GM12878 (cell line): ENCODE data around the gene TMEM196. TPM values are rescaled to one million over a fixed set of nuclear protein-coding genes. Genes with fewer than 3 reads are reported as not detected.

Experiments used
- ATAC-seq: fragments of 200-7000 bp; cut with Tn5 transposase; 3 replicates; pipeline ENCODE4 v1.9.1; 2020; ENCODE audit warnings: mild to moderate bottlenecking, moderate library complexity
- BruUV-seq: library from RNA; stranded (reverse); fragments of 400-500 nt; replicated peaks from 2 replicates; lab custom pipeline; 2021; lab: Mats Ljungman, UMichigan
- CTCF ChIA-PET: fragments of 300-600 bp; sonication (Branson Sonifier 250); formaldehyde crosslinking; extraction: SDS; loops from one replicate; lab custom pipeline; 2021; ENCODE audit warnings: inconsistent platforms; lab: Yijun Ruan, JAX
- POLR2A ChIA-PET: fragments of 350-600 bp; formaldehyde crosslinking; extraction: SDS; loops from one replicate; lab custom pipeline; 2021; ENCODE audit warnings: inconsistent platforms; lab: Charles Lee
- RAD21 ChIA-PET: fragments of 300-600 bp; sonication (Branson Sonifier 250); formaldehyde crosslinking; loops from one replicate; lab custom pipeline; 2023; ENCODE audit warnings: antibody characterized with exemption; ENCODE audit not compliant: unreplicated experiment; lab: Charles Lee
- SMC1A ChIA-PET: fragments of 300-600 bp; sonication (Branson Sonifier 250); formaldehyde crosslinking; loops from one replicate; lab custom pipeline; 2023; ENCODE audit not compliant: unreplicated experiment, uncharacterized antibody; lab: Charles Lee
- DNase-seq: peaks from one replicate; pipeline ENCODE4 v3.0.0-alpha.2; 2011; ENCODE audit warnings: low read depth, low spot score
- FAIRE-seq: peaks from 3 replicates; lab custom pipeline; 2011; peaks lifted over from hg19 to GRCh38; lab: Jason Lieb, UNC
- H2AFZ ChIP-seq: 2 replicates; pipeline ENCODE4 v1.6.0; 2011; ENCODE audit warnings: low read depth, low read length, control low read depth; ENCODE audit not compliant: control insufficient read depth
- H3K27ac ChIP-seq: 2 replicates; pipeline ENCODE4 v1.5.1; 2011; ENCODE audit warnings: control low read depth; ENCODE audit not compliant: control insufficient read depth, insufficient read depth
- H3K27me3 ChIP-seq, 2 experiments: replicated peaks in 1 of 2; 2 replicates each; pipeline versions ENCODE4 v1.6.0 to v1.6.1; 2011; ENCODE audit warnings: low read length in 1 of 2; ENCODE audit not compliant: control insufficient read depth in 2 of 2, insufficient read depth in 2 of 2
- H3K36me3 ChIP-seq, 2 experiments: 2 replicates each; pipeline ENCODE4 v1.5.1; 2011; ENCODE audit warnings: low read length in 1 of 2; ENCODE audit not compliant: control insufficient read depth in 2 of 2, insufficient read depth in 2 of 2
- H3K4me1 ChIP-seq: 2 replicates; pipeline ENCODE4 v1.6.1; 2011; ENCODE audit warnings: mild to moderate bottlenecking, low read length, moderate library complexity, mixed read lengths; ENCODE audit not compliant: control insufficient read depth, insufficient read depth
- H3K4me2 ChIP-seq: 2 replicates; pipeline ENCODE4 v1.6.0; 2011; ENCODE audit warnings: control low read depth; ENCODE audit not compliant: control insufficient read depth, insufficient read depth
- H3K4me3 ChIP-seq: fragments of 200-600 bp; sonication (generic); 2 replicates; pipeline ENCODE4 v1.5.1; 2016
- H3K79me2 ChIP-seq: 2 replicates; pipeline ENCODE4 v1.6.0; 2011; ENCODE audit warnings: low read length; ENCODE audit not compliant: control insufficient read depth, insufficient read depth
- H3K9ac ChIP-seq: 2 replicates; pipeline ENCODE4 v1.8.0; 2011; ENCODE audit warnings: low read length, control low read depth, mixed read lengths; ENCODE audit not compliant: control insufficient read depth, insufficient read depth
- H3K9me3 ChIP-seq: replicated peaks from 3 replicates; pipeline ENCODE4 v1.5.1; 2011; ENCODE audit warnings: mild to moderate bottlenecking, low read length; ENCODE audit not compliant: control insufficient read depth, insufficient read depth
- H4K20me1 ChIP-seq: 2 replicates; pipeline ENCODE4 v1.6.0; 2011; ENCODE audit not compliant: control insufficient read depth, insufficient read depth
- ATF7 ChIP-seq: fragments of 450-650 bp; IDR thresholded peaks from 2 replicates; pipeline ENCODE4 v1.6.1; 2016; ENCODE audit warnings: low read depth, mild to moderate bottlenecking
- BCL3 ChIP-seq: IDR thresholded peaks from 2 replicates; pipeline ENCODE4 v1.6.1; 2011; ENCODE audit warnings: borderline replicate concordance, low read depth, mild to moderate bottlenecking, moderate library complexity, low read length; ENCODE audit not compliant: insufficient read depth, poor library complexity, severe bottlenecking
- CHD2 ChIP-seq: IDR thresholded peaks from 2 replicates; pipeline ENCODE4 v1.6.1; 2011; ENCODE audit warnings: low read depth, low read length, improper control_type of control experiment, borderline replicate concordance
- E2F8 ChIP-seq: fragments of 450-650 bp; IDR thresholded peaks from 2 replicates; pipeline ENCODE4 v1.6.1; 2018; ENCODE audit warnings: mild to moderate bottlenecking, low read depth, moderate library complexity; ENCODE audit not compliant: partially characterized antibody
- IKZF2 ChIP-seq, 2 experiments: fragments of 450-650 bp; IDR thresholded peaks; 2 replicates each; pipeline ENCODE4 v1.6.1; 2017; ENCODE audit warnings: mild to moderate bottlenecking in 2 of 2, moderate library complexity in 2 of 2
- MEF2B ChIP-seq: fragments of 450-650 bp; IDR thresholded peaks from 2 replicates; pipeline ENCODE4 v1.6.1; 2018; ENCODE audit warnings: mild to moderate bottlenecking, moderate library complexity; ENCODE audit not compliant: partially characterized antibody, poor library complexity, severe bottlenecking
- MTA2 ChIP-seq: fragments of 450-650 bp; IDR thresholded peaks from 2 replicates; pipeline ENCODE4 v1.6.1; 2016; ENCODE audit warnings: low read depth, mild to moderate bottlenecking, moderate library complexity
- MYC ChIP-seq: IDR thresholded peaks from 2 replicates; pipeline ENCODE4 v1.6.1; 2011; ENCODE audit warnings: mild to moderate bottlenecking, low read length, moderate library complexity, inconsistent platforms; ENCODE audit not compliant: insufficient read depth, insufficient replicate concordance, insufficient read length, severe bottlenecking
- NRF1 ChIP-seq: conservative IDR thresholded peaks from 2 replicates; pipeline ENCODE4 v1.6.1; 2011; ENCODE audit warnings: mild to moderate bottlenecking, low read depth, low read length, improper control_type of control experiment
- PAX5 ChIP-seq: IDR thresholded peaks from 2 replicates; pipeline ENCODE4 v1.6.1; 2011; ENCODE audit warnings: low read depth, low read length, borderline replicate concordance
- RB1 ChIP-seq: fragments of 450-650 bp; formaldehyde crosslinking; IDR thresholded peaks from 2 replicates; pipeline ENCODE4 v1.6.1; 2017; ENCODE audit warnings: mild to moderate bottlenecking, borderline replicate concordance
- RELA ChIP-seq: fragments of 450-650 bp; IDR thresholded peaks from 2 replicates; pipeline ENCODE4 v1.8.0; 2014; ENCODE audit warnings: borderline replicate concordance; ENCODE audit not compliant: partially characterized antibody
- SIN3A ChIP-seq: IDR thresholded peaks from 2 replicates; pipeline ENCODE4 v1.6.1; 2012; ENCODE audit warnings: low read depth, low read length, improper control_type of control experiment
- SMC3 ChIP-seq: IDR thresholded peaks from 2 replicates; pipeline ENCODE4 v1.6.1; 2011; ENCODE audit warnings: low read length, improper control_type of control experiment, borderline replicate concordance
- TBL1XR1 ChIP-seq: IDR thresholded peaks from 2 replicates; pipeline ENCODE4 v1.6.1; 2012; ENCODE audit warnings: low read depth, low read length, improper control_type of control experiment
- WGBS: methylation state at CpG from one replicate; pipeline ENCODE4 v1.1.6; 2016; ENCODE audit warnings: low lambda C conversion rate; ENCODE audit not compliant: insufficient replicate concordance, insufficient coverage; ENCODE audit errors: missing lambda C conversion rate; 5-methylcytosine and 5-hydroxymethylcytosine counted together
- in situ Hi-C: fragments of 300-500 bp; cut with MboI; formaldehyde crosslinking; loops from 9 replicates; pipeline ENCODE4 v1.14.3; 2018; ENCODE audit warnings: mixed read lengths
- intact Hi-C: fragments of 100-400 bp; cut with micrococcal nuclease; formaldehyde crosslinking; loops from one replicate; pipeline ENCODE4 v1.14.2; 2022; ENCODE audit not compliant: unreplicated experiment
- polyA plus RNA-seq, 11 experiments: library from polyadenylated mRNA; depleted of rRNA in 4 of 11; unstranded in 6 of 11; stranded (reverse) in 5 of 11; fragments of >200 nt; fragmentation: Nextera tagmentation in 4 of 11; fragmentation: Illumina TruSeq in 1 of 11; extraction: Ambion mirVana in 4 of 11; extraction: Trizol in 1 of 11; gene quantifications; 1 replicate in 1 of 11; 2 replicates in 10 of 11; pipeline versions ENCODE4 v1.2.1 to v1.2.3, GENCODE V29; 2011 to 2016; ENCODE audit warnings: inconsistent platforms in 2 of 11, missing spikeins in 2 of 11, low read depth in 1 of 11
- total RNA-seq, 4 experiments: library from RNA; depleted of rRNA in 3 of 4; stranded (reverse); fragments of >200 nt in 3 of 4; fragmentation: Illumina TruSeq in 1 of 4; extraction: Trizol in 1 of 4; gene quantifications; 2 replicates each; pipeline versions ENCODE4 v1.2.1 to v1.2.3, GENCODE V29; 2013 to 2021

Gene TMEM196
- total and polyA plus RNA-seq, 10 of the 15 experiments (the other 5 are each of a cell fraction or from before 2014, with no cell fraction given): 0.04 TPM; not detected in 9

- intact Hi-C loops: no loop called here
- no TSS peak for BruUV-seq
- Histone ChIP-seq H3K4me3 (no peak overlapping the region), H3K36me3 (no peaks in the 10 kb centered on the region), H3K27ac (no peak overlapping the region), H2AFZ (no peak overlapping the region), H3K4me2 (no peak overlapping the region), H3K4me1 (no peaks in the 10 kb centered on the region), H3K9ac (no peak overlapping the region), H4K20me1 (no peaks in the 10 kb centered on the region), H3K9me3 (no peaks in the 10 kb centered on the region), H3K79me2 (no peaks in the 10 kb centered on the region), H3K27me3 (peaks cover 3 to 11% of the 10 kb centered on the region in 2 experiments)
- RAD21 ChIA-PET: no interaction called here
- TF ChIP-seq BCL3 (no peak), NRF1 (no peak), CHD2 (no peak), SMC3 (no peak), ATF7 (no peak), RELA (no peak), MYC (no peak), IKZF2 (IDR thresholded peaks at IDR 0.05) (no peak), PAX5 (no peak), E2F8 (no peak), SIN3A (no peak), RB1 (no peak), MEF2B (no peak), MTA2 (no peak), TBL1XR1 (no peak)
- SMC1A ChIA-PET: interaction anchor here (0.8 kb wide), 1 partner anchor 823 kb away, joined by 3 read pairs; no protein-coding TSS in a partner anchor
- ATAC-seq: no peak
- no peak for FAIRE-seq
- WGBS: 0% methylated on average over 1 of the region's 1 CpG
- no peak for DNase-seq
- in situ Hi-C loops: no loop called here
- POLR2A ChIA-PET: no interaction called here
- CTCF ChIA-PET: interaction anchor here (0.7 to 1.8 kb wide), 4 partner anchors 9 to 823 kb away, joined by 3 to 8 read pairs (median 3); partner anchors contain the start of gene POLR1F
Measured at GRCh38 chr7:19775578-19775977, 2.2 kb upstream of the TMEM196 start.
